ENCODE data around the gene LIMA1.
"Not testable (repeated sequence)": the region's sequence is repeated elsewhere in the genome, so short reads cannot be mapped to it uniquely, and the experiment has no call there.

LIMA1 gene

DNA sequence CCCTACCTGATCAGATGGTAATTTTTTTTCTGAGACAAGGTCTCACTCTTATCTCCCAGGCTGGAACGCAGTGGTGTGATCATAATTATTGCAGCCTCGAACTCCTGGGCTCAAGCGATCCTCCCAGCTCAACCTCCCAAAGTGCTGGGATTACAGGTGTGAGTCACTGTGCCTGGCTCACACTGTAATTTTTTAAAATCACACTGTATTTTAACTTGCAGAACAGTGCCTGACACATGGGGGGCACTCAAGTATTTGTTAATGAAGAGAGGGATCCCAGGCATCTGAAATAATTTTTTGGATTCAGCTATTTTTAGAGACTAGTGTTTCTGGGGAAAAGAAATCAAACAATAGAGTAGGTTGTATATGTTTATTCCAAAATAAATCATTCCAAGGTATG is 21.7 kb downstream of the LIMA1 start:
- H3K27ac ChIP-seq (ENCODE audit: low read depth, low read length) = no peak overlapping the region
- no peak overlapping the region for H3K4me3 ChIP-seq (ENCODE audit: low read depth, low read length)
- no peak overlapping the region for H3K9ac ChIP-seq (ENCODE audit: low read depth, low read length)

DNA sequence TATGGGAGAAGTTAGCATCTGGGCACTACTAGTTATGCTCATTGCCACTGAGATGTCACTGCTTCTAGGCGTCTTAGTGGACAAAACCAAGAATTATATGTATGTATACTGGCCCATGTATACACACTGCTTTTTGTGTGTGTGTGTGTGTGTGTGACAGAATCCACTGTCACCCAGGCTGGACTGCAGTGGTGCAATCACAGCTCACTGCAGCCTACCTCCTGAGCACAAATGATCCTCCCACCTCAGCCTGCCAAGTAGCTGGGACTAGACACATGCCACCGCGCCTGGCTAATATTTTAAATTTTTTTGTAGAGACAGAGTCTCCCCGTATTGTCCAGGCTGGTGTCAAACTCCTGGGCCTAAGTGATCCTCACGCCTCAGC is 25.2 kb downstream of the LIMA1 start:
- no peaks in the 10 kb centered on the region for H3K36me3 ChIP-seq (ENCODE audit: control insufficient read depth, insufficient read depth, low read length)
- no peaks in the 10 kb centered on the region for H3K27me3 ChIP-seq (ENCODE audit: control insufficient read depth, insufficient read depth, low read length)
- H3K27ac ChIP-seq (ENCODE audit: low read depth, low read length) = no peak overlapping the region
- H3K9ac ChIP-seq (ENCODE audit: low read depth, low read length) = no peak overlapping the region
- H3K4me1 ChIP-seq (ENCODE audit: control insufficient read depth, insufficient read depth, low read length) = no peaks in the 10 kb centered on the region
- H3K4me3 ChIP-seq (ENCODE audit: low read depth, low read length) = no peak overlapping the region
- H3K9me3 ChIP-seq (ENCODE audit: control insufficient read depth, insufficient read depth, low read length) = no peaks in the 10 kb centered on the region

More for the DNA sequence above, 21.7 kb downstream of the LIMA1 start:
- no peaks in the 10 kb centered on the region for H3K27me3 ChIP-seq (ENCODE audit: control insufficient read depth, insufficient read depth, low read length)
- H3K4me1 ChIP-seq (ENCODE audit: control insufficient read depth, insufficient read depth, low read length) = no peaks in the 10 kb centered on the region
- no peaks in the 10 kb centered on the region for H3K9me3 ChIP-seq (ENCODE audit: control insufficient read depth, insufficient read depth, low read length)
- H3K36me3 ChIP-seq (ENCODE audit: control insufficient read depth, insufficient read depth, low read length) = no peaks in the 10 kb centered on the region

DNA sequence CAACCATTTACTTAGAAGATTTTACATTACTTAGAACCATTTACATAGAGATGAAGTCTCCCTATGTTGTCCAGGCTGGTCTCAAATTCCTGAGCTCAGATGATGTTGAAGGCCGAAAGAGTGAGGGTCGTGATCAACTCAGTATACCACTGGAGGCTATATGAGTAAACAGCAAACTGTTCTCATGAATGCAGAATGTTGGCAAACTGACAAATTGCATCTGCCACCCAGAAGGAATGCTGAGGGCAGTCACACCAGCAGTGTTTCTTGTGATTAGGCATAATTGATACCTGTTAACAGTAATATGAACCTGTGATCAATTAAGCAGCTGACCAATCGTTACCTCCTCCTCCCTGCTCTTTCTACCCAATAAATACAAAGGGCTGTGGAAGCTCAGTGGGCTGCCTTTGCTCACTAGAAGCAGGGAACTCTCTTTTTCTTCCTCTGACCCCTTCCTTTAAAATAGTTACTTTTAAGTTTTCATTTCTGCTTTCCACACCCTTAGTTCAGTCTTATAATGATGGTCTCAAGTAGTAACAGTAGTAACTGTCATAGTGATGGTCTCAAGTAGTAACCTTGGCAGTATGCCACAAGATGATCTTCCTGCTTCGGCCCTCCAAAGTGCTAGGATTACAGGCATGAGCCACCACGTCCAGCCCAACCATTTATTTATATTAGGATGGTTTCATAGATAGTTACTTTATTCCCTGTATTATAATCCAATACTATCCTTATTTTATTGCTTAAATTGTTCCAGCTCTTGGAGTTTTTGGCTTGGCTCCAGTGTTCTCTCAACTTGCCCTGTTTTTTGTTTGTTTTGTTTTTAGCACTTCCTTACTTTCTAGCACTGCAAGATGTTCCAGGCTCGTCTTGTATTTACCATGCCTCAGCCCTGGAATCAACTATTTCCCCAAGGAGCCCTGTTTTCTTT is 25.8 kb downstream of the LIMA1 start:
- no peak overlapping the region for H3K27ac ChIP-seq (ENCODE audit: low read depth, low read length)
- H3K4me1 ChIP-seq (ENCODE audit: control insufficient read depth, insufficient read depth, low read length) = no peaks in the 10 kb centered on the region
- no peak overlapping the region for H3K4me3 ChIP-seq (ENCODE audit: low read depth, low read length)
- no peak overlapping the region for H3K9ac ChIP-seq (ENCODE audit: low read depth, low read length)
- no peaks in the 10 kb centered on the region for H3K36me3 ChIP-seq (ENCODE audit: control insufficient read depth, insufficient read depth, low read length)
- H3K27me3 ChIP-seq (ENCODE audit: control insufficient read depth, insufficient read depth, low read length) = no peaks in the 10 kb centered on the region
- H3K9me3 ChIP-seq (ENCODE audit: control insufficient read depth, insufficient read depth, low read length) = no peaks in the 10 kb centered on the region

DNA sequence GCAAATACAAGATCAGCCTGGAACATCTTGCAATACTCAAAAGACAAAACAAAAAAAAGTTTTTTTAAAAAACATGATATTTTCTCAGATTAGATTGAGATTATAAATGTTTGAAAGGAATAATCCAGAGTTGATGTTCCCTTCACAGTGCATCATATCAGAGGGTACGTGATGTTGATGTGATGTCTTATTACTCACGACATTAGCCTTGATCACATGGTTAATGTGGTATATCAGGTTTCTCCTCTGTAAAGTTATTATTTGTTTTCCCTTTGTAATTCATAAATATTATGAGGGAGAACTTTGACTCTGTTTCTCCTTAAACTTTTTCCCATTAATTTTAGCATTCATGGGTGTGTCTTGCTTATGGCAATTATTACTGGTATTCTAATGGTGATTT is 26.6 kb downstream of the LIMA1 start:
- Histone ChIP-seq H3K4me1 (ENCODE audit: control insufficient read depth, insufficient read depth, low read length) (no peaks in the 10 kb centered on the region), H3K27me3 (ENCODE audit: control insufficient read depth, insufficient read depth, low read length) (no peaks in the 10 kb centered on the region), H3K27ac (ENCODE audit: low read depth, low read length) (no peak overlapping the region), H3K36me3 (ENCODE audit: control insufficient read depth, insufficient read depth, low read length) (no peaks in the 10 kb centered on the region), H3K4me3 (ENCODE audit: low read depth, low read length) (no peak overlapping the region), H3K9ac (ENCODE audit: low read depth, low read length) (no peak overlapping the region), H3K9me3 (ENCODE audit: control insufficient read depth, insufficient read depth, low read length) (no peaks in the 10 kb centered on the region)

DNA sequence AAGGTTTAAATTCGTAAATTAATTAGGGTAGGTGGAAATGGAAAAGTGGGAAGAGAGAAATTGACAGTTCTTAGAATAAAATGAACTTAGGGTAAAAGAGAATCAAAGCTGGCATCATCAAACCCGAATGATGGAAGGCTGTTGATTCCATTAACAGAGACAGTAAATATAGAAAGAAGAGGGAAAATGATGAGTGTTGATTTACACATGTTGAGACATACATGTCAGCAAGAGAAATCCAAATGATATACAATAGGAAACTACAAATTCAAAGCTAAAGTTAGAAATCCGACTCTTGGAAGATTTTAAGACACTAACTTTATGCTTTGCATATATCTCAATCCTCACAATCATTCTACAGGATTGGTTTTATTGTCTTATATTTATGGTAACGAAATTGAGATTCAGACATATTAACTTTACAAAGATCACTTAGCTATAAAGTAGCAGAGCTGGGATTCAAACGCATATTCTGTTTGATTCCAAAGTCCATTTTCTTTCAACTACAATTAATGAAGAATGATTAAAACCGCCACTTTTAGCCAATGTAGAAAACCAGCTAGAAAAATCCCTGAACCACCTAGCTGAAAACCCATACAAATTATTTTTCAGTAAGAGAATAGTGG is 30.2 kb downstream of the LIMA1 start:
- Histone ChIP-seq H3K27ac (ENCODE audit: low read depth, low read length) (no peak overlapping the region), H3K4me1 (ENCODE audit: control insufficient read depth, insufficient read depth, low read length) (peaks cover 7% of the 10 kb centered on the region; the same call in 1 of the 2 replicates), H3K9ac (ENCODE audit: low read depth, low read length) (no peak overlapping the region), H3K36me3 (ENCODE audit: control insufficient read depth, insufficient read depth, low read length) (no peaks in the 10 kb centered on the region), H3K9me3 (ENCODE audit: control insufficient read depth, insufficient read depth, low read length) (no peaks in the 10 kb centered on the region), H3K4me3 (ENCODE audit: low read depth, low read length) (no peak overlapping the region), H3K27me3 (ENCODE audit: control insufficient read depth, insufficient read depth, low read length) (no peaks in the 10 kb centered on the region)

DNA sequence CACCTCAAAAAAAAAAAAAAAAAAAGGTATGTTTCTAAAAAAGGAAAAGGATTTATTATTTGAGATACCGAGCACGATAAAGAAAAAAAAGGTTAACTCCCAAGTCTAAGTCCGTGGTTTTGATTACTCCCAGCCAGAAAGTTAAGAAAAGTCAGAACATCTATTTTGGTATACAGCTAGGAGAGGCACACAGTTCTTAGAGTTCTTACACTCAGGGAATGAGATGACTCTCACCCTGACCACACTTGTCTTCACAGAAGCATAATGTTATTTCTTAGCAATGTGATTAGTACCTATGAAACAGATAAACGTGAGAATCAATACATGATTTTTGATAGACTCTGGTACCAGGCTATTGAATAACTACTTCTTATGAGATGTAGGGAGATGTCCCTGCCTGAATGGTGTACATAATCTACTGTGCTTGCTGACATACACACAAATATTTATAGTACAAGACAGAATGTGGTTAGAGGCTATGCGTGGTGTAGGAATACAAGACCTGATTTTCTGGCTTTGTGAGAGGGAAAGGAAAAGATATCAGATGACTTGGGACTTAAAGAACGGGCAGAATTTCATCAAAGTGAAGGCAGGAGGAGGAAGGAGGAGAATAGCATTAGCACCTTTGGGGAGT is 31.6 kb downstream of the LIMA1 start:
- H3K36me3 ChIP-seq (ENCODE audit: control insufficient read depth, insufficient read depth, low read length) = no peaks in the 10 kb centered on the region
- H3K27me3 ChIP-seq (ENCODE audit: control insufficient read depth, insufficient read depth, low read length) = no peaks in the 10 kb centered on the region
- H3K27ac ChIP-seq (ENCODE audit: low read depth, low read length) = no peak overlapping the region
- H3K4me3 ChIP-seq (ENCODE audit: low read depth, low read length) = no peak overlapping the region
- H3K9ac ChIP-seq (ENCODE audit: low read depth, low read length) = no peak overlapping the region
- peaks cover 7% of the 10 kb centered on the region; the same call in 1 of the 2 replicates for H3K4me1 ChIP-seq (ENCODE audit: control insufficient read depth, insufficient read depth, low read length)
- no peaks in the 10 kb centered on the region for H3K9me3 ChIP-seq (ENCODE audit: control insufficient read depth, insufficient read depth, low read length)

DNA sequence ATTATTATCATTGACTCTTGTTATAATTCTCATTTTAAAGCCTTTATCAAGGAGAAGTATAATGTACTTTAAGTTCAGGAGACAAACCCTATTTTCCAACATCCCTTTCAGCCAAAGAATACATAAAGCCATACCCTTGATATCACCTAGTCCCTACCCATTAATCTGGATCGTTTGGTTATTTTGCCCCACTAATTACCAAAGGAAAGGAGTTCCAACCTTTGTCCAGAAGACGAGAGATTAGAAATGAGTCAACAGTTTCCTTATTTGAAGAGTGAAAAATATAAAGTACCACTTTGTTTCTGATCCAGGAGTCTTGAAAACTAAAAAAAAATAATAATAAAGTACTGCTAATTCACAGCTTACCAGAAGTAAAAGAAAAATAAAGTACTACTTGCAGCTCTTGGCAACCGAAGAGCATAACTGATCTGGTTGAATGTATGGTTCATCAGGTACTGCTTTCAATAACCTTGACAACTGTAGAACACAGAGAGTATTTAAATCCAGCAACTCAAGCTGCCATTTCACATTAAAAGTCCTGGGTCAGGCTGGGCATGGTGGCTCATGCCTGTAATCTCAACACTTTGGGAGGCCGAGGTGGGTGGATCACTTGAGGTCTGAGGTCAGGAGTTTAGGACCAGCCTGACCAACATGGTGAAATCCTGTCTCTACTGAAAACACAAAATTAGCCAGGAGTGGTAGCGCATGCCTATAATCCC is 33.7 kb downstream of the LIMA1 start:
- Histone ChIP-seq H3K27me3 (ENCODE audit: control insufficient read depth, insufficient read depth, low read length) (no peaks in the 10 kb centered on the region), H3K4me3 (ENCODE audit: low read depth, low read length) (no peak overlapping the region), H3K27ac (ENCODE audit: low read depth, low read length) (no peak overlapping the region), H3K4me1 (ENCODE audit: control insufficient read depth, insufficient read depth, low read length) (peaks cover 7% of the 10 kb centered on the region; the same call in 1 of the 2 replicates), H3K9me3 (ENCODE audit: control insufficient read depth, insufficient read depth, low read length) (no peaks in the 10 kb centered on the region), H3K9ac (ENCODE audit: low read depth, low read length) (no peak overlapping the region), H3K36me3 (ENCODE audit: control insufficient read depth, insufficient read depth, low read length) (no peaks in the 10 kb centered on the region)

DNA sequence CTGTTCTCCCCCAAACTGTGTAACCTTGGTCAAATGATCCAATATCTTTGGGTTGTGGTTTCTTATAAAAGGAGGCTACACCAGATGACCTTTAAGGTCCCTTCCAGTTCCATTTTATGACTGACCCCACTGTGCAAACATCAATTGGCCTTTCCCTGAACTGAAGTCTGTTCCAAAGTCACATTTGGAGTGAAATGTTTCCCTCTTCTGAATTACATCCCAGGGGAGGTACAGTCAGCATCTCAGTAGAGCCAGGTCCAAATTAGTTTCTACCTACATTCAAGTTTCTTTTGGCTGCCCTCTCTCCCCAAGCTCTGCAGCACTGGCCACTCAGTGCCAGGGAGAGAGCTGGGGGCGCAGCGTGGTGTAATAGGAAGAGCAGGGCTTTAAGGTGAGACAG is 34.4 kb downstream of the LIMA1 start:
- Histone ChIP-seq H3K36me3 (ENCODE audit: control insufficient read depth, insufficient read depth, low read length) (no peaks in the 10 kb centered on the region), H3K4me1 (ENCODE audit: control insufficient read depth, insufficient read depth, low read length) (peaks cover 7% of the 10 kb centered on the region; the same call in 1 of the 2 replicates), H3K27ac (ENCODE audit: low read depth, low read length) (no peak overlapping the region), H3K9ac (ENCODE audit: low read depth, low read length) (no peak overlapping the region), H3K4me3 (ENCODE audit: low read depth, low read length) (no peak overlapping the region), H3K9me3 (ENCODE audit: control insufficient read depth, insufficient read depth, low read length) (no peaks in the 10 kb centered on the region), H3K27me3 (ENCODE audit: control insufficient read depth, insufficient read depth, low read length) (no peaks in the 10 kb centered on the region)

DNA sequence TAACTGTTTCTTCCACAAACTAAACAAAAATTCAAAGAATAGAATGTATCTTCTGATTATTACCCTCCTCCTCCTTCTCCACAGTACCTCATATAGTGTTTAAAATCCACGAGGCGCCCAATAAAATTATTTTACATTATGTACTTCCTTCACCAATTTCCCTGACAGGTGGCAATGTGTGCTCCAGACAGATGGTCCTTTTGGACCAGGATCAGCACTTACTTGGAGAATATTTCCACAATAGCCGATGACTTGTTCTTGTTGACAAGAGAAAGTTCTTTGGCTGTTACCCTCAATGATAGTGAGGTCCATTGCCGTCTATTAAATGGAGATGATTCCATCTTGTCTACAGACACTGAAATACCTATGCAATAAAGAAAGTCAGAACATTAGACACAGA is 34.9 kb downstream of the LIMA1 start:
- Histone ChIP-seq H3K27ac (ENCODE audit: low read depth, low read length) (no peak overlapping the region), H3K4me1 (ENCODE audit: control insufficient read depth, insufficient read depth, low read length) (peaks cover 7% of the 10 kb centered on the region; the same call in 1 of the 2 replicates), H3K36me3 (ENCODE audit: control insufficient read depth, insufficient read depth, low read length) (no peaks in the 10 kb centered on the region), H3K9ac (ENCODE audit: low read depth, low read length) (no peak overlapping the region), H3K4me3 (ENCODE audit: low read depth, low read length) (no peak overlapping the region), H3K9me3 (ENCODE audit: control insufficient read depth, insufficient read depth, low read length) (no peaks in the 10 kb centered on the region), H3K27me3 (ENCODE audit: control insufficient read depth, insufficient read depth, low read length) (no peaks in the 10 kb centered on the region)

DNA sequence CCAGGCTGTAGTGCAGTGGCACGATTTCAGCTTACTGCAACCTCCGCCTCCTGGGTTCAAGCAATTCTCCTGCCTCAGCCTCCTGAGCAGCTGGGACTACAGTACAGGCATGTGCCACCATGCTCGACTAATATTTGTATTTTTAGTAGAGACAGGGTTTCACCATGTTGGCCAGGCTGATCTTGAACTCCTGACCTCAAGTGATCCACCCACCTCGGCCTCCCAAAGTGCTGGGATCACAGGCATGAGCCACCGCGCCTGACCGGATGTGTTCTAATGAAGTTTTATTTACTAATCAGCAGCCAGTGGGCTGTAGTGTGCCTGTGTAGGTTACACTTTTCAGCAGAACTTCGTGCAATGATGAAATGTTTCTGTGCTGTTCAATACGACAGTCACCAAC is 35.7 kb downstream of the LIMA1 start:
- H3K9ac ChIP-seq (ENCODE audit: low read depth, low read length); H3K36me3 ChIP-seq (ENCODE audit: control insufficient read depth, insufficient read depth, low read length); H3K27me3 ChIP-seq (ENCODE audit: control insufficient read depth, insufficient read depth, low read length); H3K9me3 ChIP-seq (ENCODE audit: control insufficient read depth, insufficient read depth, low read length); H3K4me3 ChIP-seq (ENCODE audit: low read depth, low read length); H3K4me1 ChIP-seq (ENCODE audit: control insufficient read depth, insufficient read depth, low read length); H3K27ac ChIP-seq (ENCODE audit: low read depth, low read length): not testable (repeated sequence)

Measured in HUES48 (cell line).